Upper lobe of left lung (tissue), 6 donors: ENCODE results near the gene PALM. TPM values are rescaled to one million over a fixed set of nuclear protein-coding genes. Genes with fewer than 3 reads are reported as not detected.

ENCODE experiments used
- ATAC-seq, 2 donors: fragments of 200-7000 bp; cut with Tn5 transposase; one replicate each; pipeline ENCODE4 v1.9.1; 2022; ENCODE audit warnings: mild to moderate bottlenecking in 2 of 2, moderate library complexity in 2 of 2; ENCODE audit not compliant: low FRiP score in 2 of 2
- DNase-seq, 2 donors: peaks; one replicate each; pipeline ENCODE4 v3.0.0-alpha.2; 2019 to 2020
- H3K27ac ChIP-seq, 4 donors: fragments of 200-600 bp; sonication (generic); one replicate each; pipeline ENCODE4 v1.5.1; 2016 to 2019
- H3K27me3 ChIP-seq, 4 donors: fragments of 200-600 bp; sonication (generic); one replicate each; pipeline ENCODE4 v1.5.1; 2017 to 2019
- H3K36me3 ChIP-seq, 4 donors: fragments of 200-600 bp; sonication (generic); one replicate each; pipeline ENCODE4 v1.5.1; 2016 to 2019
- H3K4me1 ChIP-seq, 4 donors: fragments of 200-600 bp; sonication (generic); one replicate each; pipeline ENCODE4 v1.5.1; 2018 to 2019
- H3K4me3 ChIP-seq, 4 donors: fragments of 200-600 bp; sonication (generic); one replicate each; pipeline ENCODE4 v1.5.1; 2017 to 2019; ENCODE audit warnings: mild to moderate bottlenecking in 2 of 4, moderate library complexity in 1 of 4
- H3K9me3 ChIP-seq, 4 donors: fragments of 200-600 bp; sonication (generic); one replicate each; pipeline ENCODE4 v1.5.1; 2018 to 2019
- CTCF ChIP-seq, 6 experiments: fragments of 450-650 bp in 4 of 6; fragments of 200-600 bp in 2 of 6; sonication (generic) in 2 of 6; IDR thresholded peaks; one replicate each; pipeline ENCODE4 v1.5.1; 2016 to 2019; ENCODE audit warnings: antibody characterized with exemption in 6 of 6
- EP300 ChIP-seq, 4 donors: sonication (generic); formaldehyde crosslinking; IDR thresholded peaks; one replicate each; pipeline ENCODE4 v1.5.1; 2017; ENCODE audit warnings: antibody characterized with exemption in 4 of 4, control low read depth in 2 of 4
- POLR2A ChIP-seq, 4 donors: fragments of 450-650 bp; IDR thresholded peaks; one replicate each; pipeline ENCODE4 v1.5.1; 2016 to 2017; ENCODE audit warnings: antibody characterized with exemption in 4 of 4, mild to moderate bottlenecking in 2 of 4
- POLR2AphosphoS5 ChIP-seq, 2 donors: sonication (generic); formaldehyde crosslinking; IDR thresholded peaks; one replicate each; pipeline ENCODE4 v1.5.1; 2017; ENCODE audit warnings: antibody characterized with exemption in 2 of 2
- WGBS, 2 donors: methylation state at CpG; one replicate each; pipeline ENCODE4 v1.1.5; 2017 to 2018; 5-methylcytosine and 5-hydroxymethylcytosine counted together
- total RNA-seq, 6 donors: library from RNA; depleted of rRNA in 4 of 6; stranded (reverse); fragments of >200 nt in 4 of 6; gene quantifications; one replicate each; pipeline versions ENCODE4 v1.1.0 to v1.2.1, GENCODE V29; 2016 to 2021
- donor health status: DM: no; HTN: no; CAD: no; lungs with moderate emphysema.
- donor health status: DM: no; HTN: yes; CAD: no; lungs with severe emphysema.

PALM gene
- total RNA-seq, 6 donors from 2014 or later = 12.5 to 65.6 (median 37.4) TPM

- DNase-seq (no peak), ATAC-seq (no peak)
- Histone ChIP-seq H3K36me3 (no peaks in the 10 kb centered on the region), H3K27ac (no peak overlapping the region), H3K4me3 (no peak overlapping the region), H3K9me3 (no peaks in the 10 kb centered on the region), H3K4me1 (peaks cover 4 to 13% (median 8%) of the 10 kb centered on the region in 4 donors), H3K27me3 (no peaks in the 10 kb centered on the region)
- TF ChIP-seq POLR2A (IDR thresholded peaks at IDR 0.05) (no peak), POLR2AphosphoS5 (IDR thresholded peaks at IDR 0.05) (no peak), EP300 (IDR thresholded peaks at IDR 0.05) (no peak), CTCF (IDR thresholded peaks at IDR 0.05) (no peak)
- 81 to 84% methylated on average over 5 to 6 of the region's 6 CpGs for WGBS, 2 donors
Observed at GRCh38 chr19:769616-770015, 60.9 kb downstream of the PALM start.

- no peak for DNase-seq
- TF ChIP-seq CTCF (IDR thresholded peaks at IDR 0.05) (peak in 5 of 6 experiments; percentile 21 to 54 (median 44)), POLR2AphosphoS5 (IDR thresholded peaks at IDR 0.05) (no peak)
- H3K36me3 ChIP-seq = no peaks in the 10 kb centered on the region
- H3K4me1 ChIP-seq = peaks cover 4 to 13% (median 8%) of the 10 kb centered on the region in 4 donors
- H3K9me3 ChIP-seq = no peaks in the 10 kb centered on the region
- ATAC-seq = peak in 1 of 2 donors; percentile 64
- no peak overlapping the region for H3K4me3 ChIP-seq
- WGBS, 2 donors = 21 to 30% methylated on average over 6 of the region's 6 CpGs
- H3K27me3 ChIP-seq = no peaks in the 10 kb centered on the region
- H3K27ac ChIP-seq = no peak overlapping the region
Observed at GRCh38 chr19:771332-771785, 62.6 kb downstream of the PALM start.

- TF ChIP-seq EP300 (IDR thresholded peaks at IDR 0.05) (no peak), POLR2A (IDR thresholded peaks at IDR 0.05) (no peak), POLR2AphosphoS5 (IDR thresholded peaks at IDR 0.05) (no peak), CTCF (IDR thresholded peaks at IDR 0.05) (no peak)
- no peaks in the 10 kb centered on the region for H3K9me3 ChIP-seq
- H3K36me3 ChIP-seq = no peaks in the 10 kb centered on the region
- 88 to 100% methylated on average over 3 to 5 of the region's 5 CpGs for WGBS, 2 donors
- H3K4me3 ChIP-seq = no peak overlapping the region
- H3K27me3 ChIP-seq = no peaks in the 10 kb centered on the region
- no peak for ATAC-seq
- no peak for DNase-seq
- peaks cover 4 to 13% (median 8%) of the 10 kb centered on the region in 4 donors for H3K4me1 ChIP-seq
- H3K27ac ChIP-seq = no peak overlapping the region
Observed at GRCh38 chr19:772063-772462, 63.3 kb downstream of the PALM start.

- no peak for TF ChIP-seq CTCF (IDR thresholded peaks at IDR 0.05)
- no peak for TF ChIP-seq POLR2AphosphoS5 (IDR thresholded peaks at IDR 0.05)
- TF ChIP-seq EP300 (IDR thresholded peaks at IDR 0.05) = no peak
- TF ChIP-seq POLR2A (IDR thresholded peaks at IDR 0.05) = no peak
- WGBS, 2 donors = 81 to 84% methylated on average over 10 to 12 of the region's 18 CpGs
Observed at GRCh38 chr19:772730-773436, 64.1 kb downstream of the PALM start.

GRCh38 chr19:776549-776948, 67.8 kb downstream of the PALM start:
- ATAC-seq (no peak), DNase-seq (no peak)
- peaks cover 10 to 17% (median 12%) of the 10 kb centered on the region in 4 donors for H3K4me1 ChIP-seq
- no peaks in the 10 kb centered on the region for H3K36me3 ChIP-seq
- 88 to 98% methylated on average over 18 of the region's 18 CpGs for WGBS, 2 donors
- H3K4me3 ChIP-seq = no peak overlapping the region
- no peaks in the 10 kb centered on the region for H3K9me3 ChIP-seq
- H3K27me3 ChIP-seq = no peaks in the 10 kb centered on the region
- TF ChIP-seq POLR2A (IDR thresholded peaks at IDR 0.05) = no peak
- TF ChIP-seq CTCF (IDR thresholded peaks at IDR 0.05) = no peak
- TF ChIP-seq EP300 (IDR thresholded peaks at IDR 0.05) = no peak
- no peak for TF ChIP-seq POLR2AphosphoS5 (IDR thresholded peaks at IDR 0.05)
- no peak overlapping the region for H3K27ac ChIP-seq

More at GRCh38 chr19:772730-773436, 64.1 kb downstream of the PALM start:
- Histone ChIP-seq H3K27me3 (no peaks in the 10 kb centered on the region), H3K9me3 (no peaks in the 10 kb centered on the region), H3K4me1 (peaks cover 4 to 13% (median 8%) of the 10 kb centered on the region in 4 donors), H3K4me3 (no peak overlapping the region), H3K36me3 (no peaks in the 10 kb centered on the region), H3K27ac (peak overlapping the region in 1 of 4 donors; percentile 23)
- ATAC-seq = peak in 1 of 2 donors; percentile 52
- no peak for DNase-seq
